Measurements from ENCODE around the gene RFESD. TPM values are rescaled to one million over a fixed set of nuclear protein-coding genes. Genes with fewer than 3 reads are reported as not detected.

The RFESD gene
- total RNA-seq, 1 donor from 2014 or later = 4.2 TPM

DNA sequence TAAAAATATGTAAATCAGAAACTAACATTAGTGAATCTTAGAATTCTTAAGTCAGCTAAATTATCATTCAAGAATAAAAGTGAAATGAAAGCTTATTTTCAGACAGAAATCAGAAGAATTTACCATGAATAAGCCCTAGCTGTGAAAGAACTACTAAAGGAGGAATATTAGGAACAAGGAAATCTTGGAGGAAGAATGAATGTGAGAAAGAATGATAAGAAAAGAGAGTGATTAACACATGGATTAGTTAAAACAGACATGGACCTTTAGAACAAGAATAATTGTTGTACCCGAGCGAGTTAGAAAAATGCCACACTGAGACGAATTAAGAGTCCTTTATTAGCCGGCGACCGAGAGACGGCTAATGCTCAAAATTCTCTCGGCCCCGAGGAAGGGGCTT is 60.5 kb downstream of the RFESD start:
- Mint-ChIP-seq H3K4me3 (no peak overlapping the region), H3K4me1 (peaks cover 41% of the 10 kb centered on the region), H3K27ac (peak overlapping the region; percentile 32), H3K27me3 (ENCODE audit: low read depth) (no peaks in the 10 kb centered on the region), H3K9me3 (no peaks in the 10 kb centered on the region), H3K36me3 (no peaks in the 10 kb centered on the region)
- TF ChIP-seq CTCF (IDR thresholded peaks at IDR 0.05; ENCODE audit: unreplicated experiment) = no peak
- DNase-seq (ENCODE audit: low spot score in 2 of 2, unreplicated experiment in 2 of 2) = no peak

Other genes starting within 250 kb of the RFESD start
- gene SKIC3, start 91.8 kb upstream of the RFESD start, total RNA-seq = 96.6 to 102 TPM (median 101 TPM) in 3 replicates
- 8.7 to 10.4 TPM (median 9.2 TPM) in 3 replicates for gene ARSK, start 91.7 kb upstream of the RFESD start, total RNA-seq
- gene GPR150, start 26.7 kb upstream of the RFESD start, total RNA-seq = not detected in 3 replicates
- gene SPATA9, start 36.2 kb downstream of the RFESD start, total RNA-seq = 0.74 to 1.3 TPM (median 0.95 TPM) in 3 replicates
- 146 to 154 TPM (median 153 TPM) in 3 replicates for gene RHOBTB3, start 84.6 kb downstream of the RFESD start, total RNA-seq
- gene GLRX, start 175.9 kb downstream of the RFESD start, total RNA-seq = 14.8 to 19.8 TPM (median 17.9 TPM) in 3 replicates

Measured in mesothelial cell of epicardium (in vitro differentiated cells).